Kasumi-1 (cell line): Measurements from ENCODE around the gene KCNQ1.

Experiments
- DNase-seq, 2 experiments: peaks; one replicate each; lab custom pipeline; 2025; lab: John Stamatoyannopoulos, UW

Gene KCNQ1

GRCh38 chr11:2423157-2424025 is 21.4 kb upstream of the KCNQ1 start:
- DNase-seq = no peak

- no peak for DNase-seq
Observed at GRCh38 chr11:2424811-2425495, 19.9 kb upstream of the KCNQ1 start.

GRCh38 chr11:2425506-2425905 is 19.3 kb upstream of the KCNQ1 start:
- no peak for DNase-seq

GRCh38 chr11:2426221-2426620 is 18.6 kb upstream of the KCNQ1 start:
- DNase-seq = no peak

DNA sequence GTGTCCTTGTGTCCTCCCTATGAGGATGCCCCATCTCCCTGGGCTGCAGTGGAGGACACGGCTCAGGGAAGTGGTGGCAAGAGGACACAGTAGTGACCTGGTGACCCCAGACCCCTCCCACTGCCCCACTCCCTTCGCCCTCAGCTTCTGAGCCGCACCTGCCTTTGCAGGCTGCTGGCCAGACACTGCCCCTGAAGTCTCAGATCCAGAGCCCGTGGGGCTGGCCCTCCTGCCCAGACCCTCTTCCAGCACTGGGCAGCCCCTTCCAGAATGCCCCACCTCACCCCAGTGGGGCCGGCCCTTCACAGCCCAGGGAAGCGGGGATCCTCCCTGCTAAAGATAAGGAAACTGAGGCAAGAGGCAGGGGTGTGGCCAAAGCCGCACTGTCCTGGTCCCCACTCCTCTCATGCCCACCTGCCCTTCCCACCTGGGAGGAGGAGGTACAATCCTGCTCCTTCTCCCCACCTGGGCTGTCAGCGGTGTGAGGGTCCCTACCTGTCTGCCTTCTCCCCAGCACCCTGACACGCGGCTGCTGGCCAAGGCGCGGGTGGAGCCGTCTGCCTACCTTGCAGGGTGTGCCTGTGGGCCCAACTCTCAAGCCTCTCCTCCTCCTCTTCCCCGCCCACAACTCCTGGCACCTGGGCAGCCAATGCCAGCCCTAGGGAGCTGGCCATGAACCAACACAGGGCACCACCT is 17.8 kb upstream of the KCNQ1 start:
- no peak for DNase-seq

GRCh38 chr11:2427721-2428321 is 17.0 kb upstream of the KCNQ1 start:
- DNase-seq = no peak

- peak; percentile 63 to 75 for DNase-seq
Observed at GRCh38 chr11:2428322-2428795, 16.4 kb upstream of the KCNQ1 start.

DNA sequence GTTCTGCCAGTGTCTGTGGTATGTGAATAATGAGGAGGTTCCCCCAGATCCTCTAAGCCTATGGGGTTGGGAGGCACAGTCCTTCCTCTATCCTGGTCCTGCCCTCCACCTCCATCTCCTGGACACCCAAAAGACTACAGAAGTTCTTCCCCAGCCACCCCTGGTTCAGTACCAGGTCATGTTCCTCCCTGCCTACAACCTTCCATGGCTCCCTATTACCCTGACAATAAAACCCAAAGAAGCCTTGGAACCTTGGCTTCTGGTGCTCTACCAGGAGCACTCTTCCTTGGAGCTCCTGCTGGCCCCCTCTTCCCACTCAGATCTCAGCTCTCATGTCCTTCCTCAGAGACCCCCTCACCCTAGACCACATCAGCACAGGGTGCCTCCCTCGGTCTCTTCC is 13.4 kb upstream of the KCNQ1 start:
- no peak for DNase-seq

- no peak for DNase-seq
Observed at GRCh38 chr11:2432171-2432621, 12.6 kb upstream of the KCNQ1 start.

- no peak for DNase-seq
Observed at GRCh38 chr11:2432628-2433071, 12.2 kb upstream of the KCNQ1 start.

- DNase-seq = no peak
Observed at GRCh38 chr11:2433106-2433925, 11.5 kb upstream of the KCNQ1 start.

DNA sequence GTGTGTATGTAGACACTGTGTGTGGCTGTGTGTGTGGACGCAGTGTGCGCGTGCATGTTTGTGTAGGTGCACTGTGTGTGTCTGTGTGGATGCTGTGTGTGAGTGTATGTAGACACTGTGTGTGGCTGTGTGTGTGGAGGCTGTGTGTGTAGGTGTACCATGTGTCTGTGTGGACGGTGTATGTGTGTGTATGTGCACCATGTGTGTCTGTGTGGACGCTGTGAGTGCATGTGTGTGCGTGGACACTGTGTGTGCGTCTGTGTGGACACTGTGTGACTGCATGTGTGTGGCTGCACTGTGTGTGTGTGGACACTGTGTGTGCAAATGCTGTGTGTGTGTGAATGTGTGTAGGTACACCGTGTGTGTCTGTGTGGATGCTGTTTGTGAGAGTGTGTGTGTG is 10.8 kb upstream of the KCNQ1 start:
- no peak for DNase-seq

GRCh38 chr11:2434506-2435255 is 10.1 kb upstream of the KCNQ1 start:
- DNase-seq = no peak

DNA sequence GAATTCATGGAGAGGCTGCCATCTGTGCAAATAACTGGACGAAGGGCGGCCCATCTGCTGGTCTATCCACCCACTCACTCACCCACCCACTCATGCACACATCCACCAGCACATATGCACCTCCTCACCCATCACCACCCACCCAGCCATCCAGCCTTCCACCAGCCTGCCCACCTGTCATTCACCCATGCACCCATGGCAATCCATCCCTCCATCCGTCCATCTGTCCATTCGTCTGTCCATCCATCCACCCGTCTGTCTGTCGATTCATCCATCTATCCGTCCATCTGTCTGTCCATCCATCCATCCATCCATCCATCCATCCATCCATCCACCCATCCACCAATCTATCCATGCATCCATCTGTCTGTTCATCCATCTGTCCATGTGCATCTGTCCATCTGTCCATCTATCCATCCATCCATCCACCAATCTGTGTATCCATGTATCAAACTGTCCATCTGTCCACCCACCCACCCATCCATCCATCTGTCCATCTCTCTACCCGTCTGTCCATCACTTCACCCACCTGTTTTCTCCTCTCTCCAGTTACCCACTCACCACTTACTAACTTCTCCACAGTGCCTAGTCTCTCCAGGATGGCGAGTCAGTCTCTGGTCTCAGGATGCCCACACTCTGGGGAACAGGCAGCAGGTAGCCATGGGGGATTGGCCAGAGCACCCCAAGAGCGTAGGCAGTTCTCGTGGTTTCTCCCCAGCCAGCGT is 9.4 kb upstream of the KCNQ1 start:
- no peak for DNase-seq

DNA sequence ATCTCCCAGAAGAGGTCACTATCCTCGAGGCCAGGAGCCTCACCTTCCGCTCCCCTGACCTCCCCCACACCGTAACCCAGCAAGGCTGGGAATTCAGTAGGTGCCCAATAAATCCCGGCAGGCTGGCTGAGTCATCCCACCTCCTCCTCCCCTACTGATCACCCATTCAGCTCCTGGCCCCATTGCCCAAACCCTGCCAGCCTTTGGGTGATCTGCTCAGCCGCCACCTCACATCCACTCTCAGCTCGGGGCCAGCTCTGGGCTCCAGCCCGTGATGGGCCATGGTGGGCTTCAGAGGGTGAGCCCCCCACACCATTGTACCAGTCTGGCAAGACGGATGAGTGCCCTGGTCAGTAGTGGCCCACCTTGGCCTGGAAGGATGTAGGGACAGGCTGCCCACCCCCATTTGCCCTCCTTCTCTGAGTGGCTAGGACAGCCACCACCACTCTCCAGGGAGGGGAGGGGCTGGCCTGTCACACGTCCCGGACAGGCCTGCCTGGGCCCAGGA is 8.7 kb upstream of the KCNQ1 start:
- no peak for DNase-seq

DNA sequence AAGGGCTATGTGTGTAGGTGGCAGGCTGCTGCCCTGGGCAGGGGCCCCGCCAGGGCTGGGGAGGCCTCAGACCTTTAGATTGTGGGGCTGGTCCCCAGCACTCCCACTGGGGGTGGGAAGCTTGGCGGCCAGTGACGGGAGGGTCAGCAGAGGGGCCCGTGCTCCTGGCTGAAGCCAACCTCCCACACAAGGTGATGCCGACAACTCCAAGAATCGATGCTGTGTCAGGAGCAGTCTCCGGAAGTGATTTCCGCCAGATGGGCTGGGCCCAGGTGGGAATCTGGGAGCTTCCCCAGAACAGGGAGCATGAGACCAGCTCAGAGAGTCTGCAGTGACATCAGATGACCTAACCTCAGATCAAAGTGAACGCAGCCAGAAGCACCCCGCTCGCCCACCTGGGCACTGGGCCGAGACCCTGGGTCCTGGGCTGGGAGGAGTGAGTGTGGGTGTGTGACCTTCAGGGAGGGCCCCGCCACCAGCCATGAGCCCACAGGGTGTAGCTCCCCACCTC is 8.2 kb upstream of the KCNQ1 start:
- DNase-seq = no peak

- DNase-seq = no peak
Observed at GRCh38 chr11:2437516-2437915, 7.3 kb upstream of the KCNQ1 start.

GRCh38 chr11:2439820-2440219 is 5.0 kb upstream of the KCNQ1 start:
- no peak for DNase-seq

GRCh38 chr11:2440646-2441045 is 4.2 kb upstream of the KCNQ1 start:
- DNase-seq = no peak
